Hypothalamus (tissue), 51 donors: ENCODE data around the gene APPL2.
"Not testable (repeated sequence)": the region's sequence is repeated elsewhere in the genome, so short reads cannot be mapped to it uniquely, and the experiment has no call there.

Source experiments
- DNase-seq, 51 donors: peaks; one replicate each; lab custom pipeline; 2025; lab: John Stamatoyannopoulos, UW

Gene APPL2

GRCh38 chr12:105198961-105199360, 37.0 kb downstream of the APPL2 start:
- DNase-seq: no peak

- DNase-seq: no peak
These were observed 39.9 kb downstream of the APPL2 start for GRCh38 chr12:105196090-105196489.

DNA sequence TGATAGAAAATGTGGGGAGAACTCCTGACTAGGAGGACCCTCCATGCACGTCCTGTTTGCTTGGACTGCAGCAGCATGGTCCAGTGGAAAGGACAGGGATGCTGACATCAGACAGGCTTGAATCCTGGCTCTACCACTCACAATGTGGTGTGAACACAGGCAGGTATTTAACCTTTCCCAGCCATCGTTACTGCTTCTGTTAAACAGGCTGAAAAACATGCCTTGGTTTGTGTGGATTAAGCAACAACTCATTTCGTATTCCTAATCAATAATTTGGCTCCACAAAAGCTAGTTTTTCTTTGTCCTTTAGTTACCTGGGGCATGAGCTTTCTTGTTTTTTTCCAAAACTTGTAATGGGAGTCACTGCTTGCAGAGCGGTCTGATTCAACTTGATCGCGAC, 41.0 kb downstream of the APPL2 start:
- DNase-seq: no peak

GRCh38 chr12:105192624-105193225, 43.2 kb downstream of the APPL2 start:
- peak in 5 of 51 donors; percentile 7 to 48 (median 15) for DNase-seq

GRCh38 chr12:105190530-105190929, 45.4 kb downstream of the APPL2 start:
- no peak for DNase-seq

DNA sequence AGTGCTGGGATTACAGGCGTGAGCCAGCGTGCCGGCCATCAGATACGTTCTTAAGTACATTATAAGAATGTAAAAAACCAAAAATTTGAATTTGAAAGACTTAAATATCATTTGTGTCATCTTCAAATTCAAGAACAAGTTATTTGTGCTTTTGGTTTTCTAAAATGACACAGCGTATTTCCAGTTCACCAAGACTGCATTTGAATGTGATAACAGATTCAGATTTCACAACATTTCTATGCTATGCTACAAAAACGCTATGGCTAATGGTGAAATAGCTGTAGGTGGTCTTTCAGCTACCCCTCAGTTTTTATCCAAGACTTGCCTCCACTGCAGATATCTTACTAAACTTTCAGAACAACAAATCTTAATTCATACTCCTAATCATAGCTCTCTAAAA, 46.7 kb downstream of the APPL2 start:
- DNase-seq: no peak

DNA sequence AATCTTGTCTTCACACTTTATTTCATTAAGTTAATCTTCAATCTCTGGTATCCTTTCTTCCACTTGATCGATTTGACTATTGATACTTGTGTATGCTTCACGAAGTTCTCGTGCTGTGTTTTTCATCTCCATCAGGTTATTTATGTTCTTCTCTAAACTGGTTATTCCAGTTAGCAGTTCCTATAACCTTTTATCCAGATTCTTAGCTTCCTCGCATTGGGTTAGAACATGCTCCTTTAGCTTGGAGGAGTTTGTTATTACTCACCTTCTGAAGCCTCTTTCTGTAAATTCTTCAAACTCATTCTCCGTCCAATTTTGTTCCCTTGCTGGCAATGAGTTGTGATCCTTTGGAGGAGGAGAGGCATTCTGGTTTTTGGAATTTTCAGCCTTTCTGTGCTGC, 52.0 kb downstream of the APPL2 start:
- DNase-seq: not testable (repeated sequence)

DNA sequence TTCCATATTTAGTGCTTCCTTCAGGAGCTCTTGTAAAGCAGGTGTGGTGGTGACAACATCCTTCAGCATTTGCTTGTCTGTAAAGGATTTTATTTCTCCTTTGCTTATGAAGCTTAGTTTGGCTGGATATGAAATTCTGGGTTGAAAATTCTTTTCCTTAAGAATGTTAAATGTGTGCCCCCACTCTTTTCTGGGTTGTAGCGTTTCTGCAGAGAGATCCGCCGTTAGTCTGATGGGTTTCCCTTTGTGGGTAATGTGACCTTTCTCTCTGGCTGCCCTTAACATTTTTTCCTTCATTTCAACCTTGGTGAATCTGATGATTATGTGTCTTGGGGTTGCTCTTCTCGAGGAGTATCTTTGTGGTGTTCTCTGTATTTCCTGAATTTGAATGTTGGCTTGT, 52.6 kb downstream of the APPL2 start:
- not testable (repeated sequence) for DNase-seq

DNA sequence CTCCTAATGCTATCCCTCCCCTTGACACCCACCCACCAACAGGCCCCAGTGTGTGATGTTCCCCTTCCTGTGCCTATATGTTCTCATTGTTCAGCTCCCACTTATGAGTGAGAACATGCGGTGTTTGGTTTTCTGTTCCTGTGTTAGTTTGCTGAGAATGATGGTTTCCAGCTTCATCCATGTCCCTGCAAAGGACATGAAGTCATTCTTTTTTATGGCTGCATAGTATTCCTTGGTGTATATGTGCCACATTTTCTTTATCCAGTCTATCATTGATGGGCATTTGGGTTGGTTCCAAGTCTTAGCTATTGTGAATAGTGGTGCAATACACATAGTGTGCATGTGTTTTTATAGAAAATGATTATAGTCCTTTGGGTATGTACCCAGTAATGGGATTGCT, 56.9 kb downstream of the APPL2 start:
- DNase-seq: not testable (repeated sequence)

DNA sequence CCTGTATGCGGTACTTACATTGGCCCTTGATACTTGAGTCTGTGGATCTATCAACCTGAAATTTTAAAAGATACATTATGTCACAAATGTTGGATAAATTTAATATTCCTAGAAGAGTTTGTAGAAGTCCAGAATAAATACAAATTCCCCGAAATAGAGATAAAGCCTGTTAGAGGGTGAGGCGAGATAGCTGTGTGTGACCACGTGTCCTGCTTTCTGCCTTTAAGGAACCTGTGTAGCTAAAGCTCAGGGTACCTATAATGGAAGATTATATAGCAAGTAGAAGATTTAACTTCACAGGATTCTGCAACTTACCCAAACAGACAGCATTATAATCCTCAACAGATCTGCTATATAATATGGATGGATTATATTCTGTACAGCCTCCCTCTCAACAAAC, 58.8 kb downstream of the APPL2 start:
- no peak for DNase-seq

DNA sequence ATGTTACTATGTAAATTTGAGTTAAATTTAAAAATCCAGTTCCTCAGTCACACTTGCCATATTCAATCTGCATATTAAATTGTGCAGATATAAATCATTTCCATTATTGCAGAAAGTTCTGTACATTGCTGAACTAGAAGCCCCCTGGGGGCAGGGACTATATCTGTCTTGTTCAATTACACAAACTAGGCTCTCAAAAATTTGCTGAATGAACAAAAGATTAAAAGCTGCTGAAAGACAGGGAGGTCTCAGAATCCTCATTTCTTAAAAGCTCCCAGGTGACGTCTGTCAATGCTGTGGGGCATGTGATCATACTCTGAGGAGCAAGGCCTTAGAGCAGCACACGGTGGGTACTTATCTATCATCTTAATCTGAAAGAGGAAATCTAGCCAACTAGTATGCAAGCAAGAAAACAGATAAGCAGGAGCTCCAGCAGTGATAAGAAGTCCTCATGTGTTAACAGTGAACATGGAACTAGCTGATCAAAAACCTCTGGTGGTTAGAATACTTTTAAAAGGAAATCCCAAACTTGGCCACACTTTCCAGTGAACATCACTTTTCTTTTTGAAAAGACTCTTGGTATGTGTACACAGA, 60.5 kb downstream of the APPL2 start:
- no peak for DNase-seq

DNA sequence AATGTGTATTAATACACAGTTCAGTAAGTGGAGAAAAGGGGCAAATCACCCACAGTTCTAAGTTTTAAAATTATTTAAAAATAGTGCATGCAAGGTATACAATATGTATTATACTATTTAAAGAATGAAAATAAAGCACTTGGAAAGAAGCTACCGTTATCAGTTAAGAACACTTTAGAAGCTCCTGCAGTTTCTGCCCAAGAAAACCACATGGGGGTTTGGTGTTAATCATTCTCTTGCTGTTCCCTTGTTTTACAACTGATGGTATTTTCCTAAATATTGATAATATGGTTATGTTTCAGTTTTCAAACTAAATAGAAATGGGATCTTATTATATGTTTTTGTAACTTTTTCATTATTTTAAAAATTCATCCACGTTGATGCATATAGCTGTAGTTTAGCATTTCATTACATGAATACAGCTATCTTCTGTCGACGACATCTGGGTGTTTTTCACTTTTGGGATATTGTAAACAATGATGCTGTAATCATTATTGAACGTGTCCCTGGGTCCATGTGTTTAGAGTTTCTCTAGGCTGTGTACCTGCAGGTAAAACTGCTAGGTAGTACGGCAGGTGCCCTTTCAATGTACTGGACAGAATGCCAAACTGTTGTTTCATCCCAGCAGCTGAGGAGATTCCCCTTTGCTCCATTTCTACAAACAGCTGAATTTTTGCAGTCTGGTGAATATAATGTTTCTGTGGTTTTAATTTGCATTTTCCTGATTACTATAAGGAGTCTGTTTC, 64.1 kb downstream of the APPL2 start:
- DNase-seq: no peak

DNA sequence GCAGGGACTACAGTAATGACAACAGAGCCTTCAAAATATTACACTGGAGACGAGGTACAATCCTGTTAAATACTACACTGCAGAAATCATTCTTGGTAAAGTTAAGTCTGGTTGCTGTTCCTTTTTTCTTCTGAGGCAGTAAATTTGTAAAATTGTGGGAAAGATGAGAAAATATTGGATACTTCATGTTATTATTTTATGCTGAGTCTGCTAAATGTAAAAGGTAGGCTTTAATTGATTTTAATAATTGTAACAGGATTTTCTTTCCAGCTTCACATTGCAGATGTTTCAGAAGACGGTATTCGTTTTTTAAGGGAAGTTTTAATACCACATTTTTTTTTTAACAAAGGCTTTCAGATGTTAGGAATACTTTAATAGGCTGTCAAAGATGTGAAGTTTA, 65.8 kb downstream of the APPL2 start:
- no peak for DNase-seq

- DNase-seq: no peak
These were observed 68.0 kb downstream of the APPL2 start for GRCh38 chr12:105168006-105168405.

GRCh38 chr12:105167346-105167745, 68.6 kb downstream of the APPL2 start:
- DNase-seq: no peak

GRCh38 chr12:105166736-105167135, 69.2 kb downstream of the APPL2 start:
- no peak for DNase-seq

GRCh38 chr12:105164068-105164467, 71.9 kb downstream of the APPL2 start:
- DNase-seq: no peak

GRCh38 chr12:105162174-105162573, 73.8 kb downstream of the APPL2 start:
- no peak for DNase-seq

GRCh38 chr12:105158876-105159275, 77.1 kb downstream of the APPL2 start:
- DNase-seq: no peak

DNA sequence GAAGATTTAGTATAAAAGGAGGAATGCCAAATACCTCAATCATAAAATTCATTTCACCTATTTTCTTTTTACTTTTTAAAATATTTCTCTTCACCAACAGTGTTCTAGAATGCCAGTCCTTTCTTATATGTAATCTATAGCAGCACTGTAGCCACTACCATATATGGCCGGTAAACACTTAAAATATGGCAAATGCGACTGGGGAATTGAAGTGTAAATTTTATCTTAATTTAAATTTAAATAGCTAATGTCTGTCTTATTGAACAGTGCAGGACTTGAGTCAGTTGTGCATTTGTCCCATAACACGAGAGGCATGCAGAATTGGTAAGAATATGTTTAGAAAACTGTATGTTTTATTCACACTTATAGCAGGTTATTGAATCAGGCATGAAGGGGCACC, 78.4 kb downstream of the APPL2 start:
- no peak for DNase-seq

- no peak for DNase-seq
These were observed 79.7 kb downstream of the APPL2 start for GRCh38 chr12:105156260-105156659.

- DNase-seq: no peak
These were observed 93.7 kb downstream of the APPL2 start for GRCh38 chr12:105142259-105142658.
